ENCODE results near the gene SFXN5. TPM values are rescaled to one million over a fixed set of nuclear protein-coding genes. Genes with fewer than 3 reads are reported as not detected.

SFXN5 gene
- total RNA-seq, 2 donors from 2014 or later, result 7.6 to 10.3 TPM

GRCh38 chr2:73088703-73089102, 17.2 kb upstream of the SFXN5 start:
- H3K4me3 Mint-ChIP-seq, result no peak overlapping the region
- no peak for ATAC-seq (replicated peaks)
- H3K27ac Mint-ChIP-seq, result no peak overlapping the region
- no peaks in the 10 kb centered on the region for H3K9me3 Mint-ChIP-seq
- H3K4me1 Mint-ChIP-seq, result peaks cover 10% of the 10 kb centered on the region
- no peaks in the 10 kb centered on the region for H3K27me3 Mint-ChIP-seq
- H3K36me3 Mint-ChIP-seq (ENCODE audit: low read depth), result peaks cover 11% of the 10 kb centered on the region

GRCh38 chr2:73088211-73088610, 16.7 kb upstream of the SFXN5 start:
- no peaks in the 10 kb centered on the region for H3K9me3 Mint-ChIP-seq

GRCh38 chr2:73087311-73087710, 15.8 kb upstream of the SFXN5 start:
- Mint-ChIP-seq H3K27ac (no peak overlapping the region), H3K36me3 (ENCODE audit: low read depth) (peaks cover 11% of the 10 kb centered on the region), H3K4me1 (peaks cover 10% of the 10 kb centered on the region), H3K27me3 (no peaks in the 10 kb centered on the region), H3K9me3 (no peaks in the 10 kb centered on the region), H3K4me3 (no peak overlapping the region)
- ATAC-seq (replicated peaks), result no peak

More at GRCh38 chr2:73088211-73088610, 16.7 kb upstream of the SFXN5 start:
- Mint-ChIP-seq H3K27ac (no peak overlapping the region), H3K36me3 (ENCODE audit: low read depth) (peaks cover 11% of the 10 kb centered on the region), H3K4me3 (no peak overlapping the region), H3K27me3 (no peaks in the 10 kb centered on the region), H3K4me1 (peaks cover 10% of the 10 kb centered on the region)
- no peak for ATAC-seq (replicated peaks)

GRCh38 chr2:73085691-73086090, 14.2 kb upstream of the SFXN5 start:
- no peak overlapping the region for H3K4me3 Mint-ChIP-seq
- no peaks in the 10 kb centered on the region for H3K9me3 Mint-ChIP-seq
- H3K27ac Mint-ChIP-seq, result peak overlapping the region; percentile 7
- H3K4me1 Mint-ChIP-seq, result peaks cover 10% of the 10 kb centered on the region
- peaks cover 11% of the 10 kb centered on the region for H3K36me3 Mint-ChIP-seq (ENCODE audit: low read depth)
- ATAC-seq (replicated peaks), result peak; percentile 89
- H3K27me3 Mint-ChIP-seq, result no peaks in the 10 kb centered on the region

GRCh38 chr2:73084971-73085370, 13.5 kb upstream of the SFXN5 start:
- Mint-ChIP-seq H3K4me1 (peaks cover 10% of the 10 kb centered on the region), H3K36me3 (ENCODE audit: low read depth) (peaks cover 11% of the 10 kb centered on the region), H3K27me3 (no peaks in the 10 kb centered on the region), H3K4me3 (no peak overlapping the region), H3K27ac (no peak overlapping the region), H3K9me3 (no peaks in the 10 kb centered on the region)
- ATAC-seq (replicated peaks), result no peak

GRCh38 chr2:73083886-73084800, 12.6 kb upstream of the SFXN5 start:
- no peak overlapping the region for H3K4me3 Mint-ChIP-seq
- ATAC-seq (replicated peaks), result no peak
- peaks cover 16% of the 10 kb centered on the region for H3K36me3 Mint-ChIP-seq (ENCODE audit: low read depth)
- no peaks in the 10 kb centered on the region for H3K27me3 Mint-ChIP-seq
- no peak overlapping the region for H3K27ac Mint-ChIP-seq
- H3K4me1 Mint-ChIP-seq, result peaks cover 5% of the 10 kb centered on the region
- no peaks in the 10 kb centered on the region for H3K9me3 Mint-ChIP-seq

GRCh38 chr2:73082523-73083410, 11.3 kb upstream of the SFXN5 start:
- Mint-ChIP-seq H3K27me3 (no peaks in the 10 kb centered on the region), H3K27ac (no peak overlapping the region)
- ATAC-seq (replicated peaks), result no peak

GRCh38 chr2:73081181-73081671, 9.7 kb upstream of the SFXN5 start:
- H3K27ac Mint-ChIP-seq, result no peak overlapping the region
- peaks cover 5% of the 10 kb centered on the region for H3K4me1 Mint-ChIP-seq
- ATAC-seq (replicated peaks), result no peak
- H3K4me3 Mint-ChIP-seq, result no peak overlapping the region
- H3K9me3 Mint-ChIP-seq, result no peaks in the 10 kb centered on the region
- peaks cover 14% of the 10 kb centered on the region for H3K36me3 Mint-ChIP-seq (ENCODE audit: low read depth)
- no peaks in the 10 kb centered on the region for H3K27me3 Mint-ChIP-seq

More at GRCh38 chr2:73082523-73083410, 11.3 kb upstream of the SFXN5 start:
- Mint-ChIP-seq H3K36me3 (ENCODE audit: low read depth) (peaks cover 18% of the 10 kb centered on the region), H3K9me3 (no peaks in the 10 kb centered on the region), H3K4me3 (no peak overlapping the region), H3K4me1 (peaks cover 5% of the 10 kb centered on the region)

GRCh38 chr2:73080321-73081131, 9.0 kb upstream of the SFXN5 start:
- H3K4me3 Mint-ChIP-seq, result no peak overlapping the region
- H3K27me3 Mint-ChIP-seq, result no peaks in the 10 kb centered on the region
- H3K4me1 Mint-ChIP-seq, result peaks cover 2% of the 10 kb centered on the region
- no peak for ATAC-seq (replicated peaks)
- no peak overlapping the region for H3K27ac Mint-ChIP-seq
- H3K36me3 Mint-ChIP-seq (ENCODE audit: low read depth), result peaks cover 15% of the 10 kb centered on the region
- H3K9me3 Mint-ChIP-seq, result no peaks in the 10 kb centered on the region

GRCh38 chr2:73079636-73080035, 8.1 kb upstream of the SFXN5 start:
- H3K36me3 Mint-ChIP-seq (ENCODE audit: low read depth), result peaks cover 15% of the 10 kb centered on the region
- no peak overlapping the region for H3K4me3 Mint-ChIP-seq
- H3K27ac Mint-ChIP-seq, result peak overlapping the region; percentile 61
- no peaks in the 10 kb centered on the region for H3K27me3 Mint-ChIP-seq
- no peak for ATAC-seq (replicated peaks)
- H3K4me1 Mint-ChIP-seq, result no peaks in the 10 kb centered on the region
- H3K9me3 Mint-ChIP-seq, result no peaks in the 10 kb centered on the region

- Mint-ChIP-seq H3K27ac (peak overlapping the region; percentile 61), H3K9me3 (no peaks in the 10 kb centered on the region), H3K4me3 (no peak overlapping the region), H3K36me3 (ENCODE audit: low read depth) (peaks cover 15% of the 10 kb centered on the region), H3K4me1 (no peaks in the 10 kb centered on the region), H3K27me3 (no peaks in the 10 kb centered on the region)
- no peak for ATAC-seq (replicated peaks)
Observed at GRCh38 chr2:73078457-73079411, 7.2 kb upstream of the SFXN5 start.

GRCh38 chr2:73077424-73077795, 5.9 kb upstream of the SFXN5 start:
- peak overlapping the region; percentile 1 for H3K27ac Mint-ChIP-seq
- H3K27me3 Mint-ChIP-seq, result no peaks in the 10 kb centered on the region
- H3K36me3 Mint-ChIP-seq (ENCODE audit: low read depth), result peaks cover 15% of the 10 kb centered on the region
- H3K4me1 Mint-ChIP-seq, result no peaks in the 10 kb centered on the region
- no peak overlapping the region for H3K4me3 Mint-ChIP-seq
- H3K9me3 Mint-ChIP-seq, result no peaks in the 10 kb centered on the region
- ATAC-seq (replicated peaks), result no peak
